ENCODE data around the gene ATP6V0B. TPM values are rescaled to one million over a fixed set of nuclear protein-coding genes. Genes with fewer than 3 reads are reported as not detected.

ATP6V0B gene
- total and polyA plus RNA-seq, 7 donors: 87.9 to 260 (median 133) TPM

- Histone ChIP-seq H3K4me3 (no peak overlapping the region), H3K36me3 (ENCODE audit: insufficient read depth in 1 of 2, low read depth in 1 of 2) (no peaks in the 10 kb centered on the region), H3K9me3 (no peaks in the 10 kb centered on the region), H3K4me1 (peaks cover 6% of the 10 kb centered on the region), H3K27me3 (ENCODE audit: insufficient read depth in 3 of 3, low read length in 2 of 3) (no peaks in the 10 kb centered on the region), H3K27ac (no peak overlapping the region)
- ATAC-seq (no peak), DNase-seq (no peak)
- 86 to 92% (median 87%) methylated on average over 3 of the region's 3 CpGs for WGBS, 3 donors
- TF ChIP-seq CTCF (IDR thresholded peaks at IDR 0.05): no peak
- intact Hi-C loops (cut with DNase I): no loop called here
Observed at GRCh38 chr1:44027320-44027719, 52.6 kb downstream of the ATP6V0B start.

Other genes with a start within 250 kb of the ATP6V0B start
- gene ARTN, start 41.2 kb upstream of the ATP6V0B start, total RNA-seq: under 1 TPM in 3 of 4 donors, not detected in 1; 0.42 to 0.79 (median 0.71) TPM
- gene ARTN, start 41.2 kb upstream of the ATP6V0B start, polyA plus RNA-seq: under 1 TPM; 0.05 to 0.44 (median 0.06) TPM
- gene IPO13, start 28.0 kb upstream of the ATP6V0B start, total RNA-seq: 100 to 1,000 TPM in 3 of 4 donors, 10 to 100 TPM in 1; 92.4 to 140 (median 108) TPM
- 10 to 100 TPM; 26.8 to 93.0 (median 41.5) TPM for gene IPO13, start 28.0 kb upstream of the ATP6V0B start, polyA plus RNA-seq
- 10 to 100 TPM; 37.8 to 62.9 (median 44.3) TPM for gene DPH2, start 5.0 kb upstream of the ATP6V0B start, total RNA-seq
- gene DPH2, start 5.0 kb upstream of the ATP6V0B start, polyA plus RNA-seq: 100 to 1,000 TPM in 1 of 3 donors, 10 to 100 TPM in 2; 53.7 to 123 (median 87.6) TPM
- 10 to 100 TPM; 33.5 to 54.9 (median 50.7) TPM for gene B4GALT2, start 4.2 kb downstream of the ATP6V0B start, total RNA-seq
- gene B4GALT2, start 4.2 kb downstream of the ATP6V0B start, polyA plus RNA-seq: 10 to 100 TPM; 57.1 to 81.0 (median 60.2) TPM
- 1 to 10 TPM; 1.1 to 1.9 (median 1.6) TPM for gene CCDC24, start 16.6 kb downstream of the ATP6V0B start, total RNA-seq
- 1 to 10 TPM in 2 of 3 donors, under 1 TPM in 1; 0.83 to 3.9 (median 2.3) TPM for gene CCDC24, start 16.6 kb downstream of the ATP6V0B start, polyA plus RNA-seq
- gene SLC6A9, start 56.5 kb downstream of the ATP6V0B start, total RNA-seq: 1 to 10 TPM in 1 of 4 donors, under 1 TPM in 3; 0.71 to 1.2 (median 0.75) TPM
- under 1 TPM; 0.28 to 0.40 (median 0.40) TPM for gene SLC6A9, start 56.5 kb downstream of the ATP6V0B start, polyA plus RNA-seq
- not detected for gene KLF17, start 143.9 kb downstream of the ATP6V0B start, total RNA-seq
- gene KLF17, start 143.9 kb downstream of the ATP6V0B start, polyA plus RNA-seq: not detected
- not detected for gene KLF18, start 166.7 kb downstream of the ATP6V0B start, total RNA-seq
- gene KLF18, start 166.7 kb downstream of the ATP6V0B start, polyA plus RNA-seq: not detected
- 10 to 100 TPM; 18.5 to 28.3 (median 23.7) TPM for gene DMAP1, start 238.5 kb downstream of the ATP6V0B start, total RNA-seq
- gene DMAP1, start 238.5 kb downstream of the ATP6V0B start, polyA plus RNA-seq: 10 to 100 TPM; 18.3 to 30.5 (median 22.2) TPM

Measured in psoas muscle (tissue), 8 donors.